ENCODE data around the gene RFPL4A.
"Not testable (repeated sequence)": the region's sequence is repeated elsewhere in the genome, so short reads cannot be mapped to it uniquely, and the experiment has no call there.

Gene RFPL4A

DNA sequence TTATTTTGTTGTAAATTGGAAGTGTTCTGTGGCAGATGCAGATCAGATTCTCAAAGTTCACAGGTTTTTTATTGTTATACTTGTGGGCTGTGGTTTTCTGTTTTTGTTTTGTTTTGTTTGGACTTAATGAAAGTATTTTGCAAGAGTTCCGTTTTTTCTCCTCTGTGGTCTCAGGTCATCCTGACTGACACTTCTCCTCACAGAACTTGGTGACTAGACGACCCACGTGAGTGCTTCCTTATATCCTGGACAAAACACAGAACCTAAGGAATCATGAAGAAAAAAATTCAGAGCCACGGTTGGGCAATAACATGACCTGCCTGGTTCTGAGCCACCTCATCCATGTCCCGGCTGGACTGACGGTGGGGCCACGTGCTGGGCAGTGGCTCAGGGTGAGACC lies 7.6 kb downstream of the RFPL4A start:
- H3K27me3 Mint-ChIP-seq = peaks cover 23 to 24% of the 10 kb centered on the region in 2 donors
- H3K36me3 Mint-ChIP-seq = no peaks in the 10 kb centered on the region
- DNase-seq (no peak), ATAC-seq (replicated peaks) (no peak)
- no peak overlapping the region for H3K27ac Mint-ChIP-seq
- H3K9me3 Mint-ChIP-seq = peaks cover 8 to 10% of the 10 kb centered on the region in 2 donors
- no peaks in the 10 kb centered on the region for H3K4me1 Mint-ChIP-seq
- H3K4me3 Mint-ChIP-seq = no peak overlapping the region

DNA sequence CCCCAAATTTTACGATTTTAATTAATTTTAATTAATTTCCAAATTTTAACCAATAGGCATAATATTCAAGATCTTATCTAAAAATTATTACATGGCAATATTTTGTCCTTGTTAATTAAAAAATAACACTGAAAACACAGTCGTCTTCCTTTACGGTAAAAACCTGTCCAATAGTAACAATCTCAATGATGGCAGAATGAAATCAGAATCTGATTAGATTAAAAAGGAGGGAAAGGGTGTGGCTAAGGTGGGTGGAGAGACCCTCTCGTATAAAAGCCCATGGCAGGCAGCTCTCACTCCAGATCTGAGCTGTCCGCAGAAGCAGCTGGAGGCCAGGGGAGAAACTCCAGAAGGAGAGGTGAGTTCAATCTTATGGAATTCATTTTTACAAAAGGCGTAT lies 9.9 kb downstream of the RFPL4A start, which contains the start of gene RFPL4AL1:
Gene RFPL4AL1 (plus strand): TSS at position 301 of the 400 bp plus-strand sequence. CDS start 2,687 bp downstream, outside the sequence.
- H3K4me1 Mint-ChIP-seq; H3K36me3 Mint-ChIP-seq; H3K27ac Mint-ChIP-seq; H3K4me3 Mint-ChIP-seq; DNase-seq; ATAC-seq (replicated peaks): not testable (repeated sequence)
- H3K27me3 Mint-ChIP-seq = peaks cover 24 to 28% of the 10 kb centered on the region in 2 donors
- peaks cover 8 to 10% of the 10 kb centered on the region in 2 donors for H3K9me3 Mint-ChIP-seq

DNA sequence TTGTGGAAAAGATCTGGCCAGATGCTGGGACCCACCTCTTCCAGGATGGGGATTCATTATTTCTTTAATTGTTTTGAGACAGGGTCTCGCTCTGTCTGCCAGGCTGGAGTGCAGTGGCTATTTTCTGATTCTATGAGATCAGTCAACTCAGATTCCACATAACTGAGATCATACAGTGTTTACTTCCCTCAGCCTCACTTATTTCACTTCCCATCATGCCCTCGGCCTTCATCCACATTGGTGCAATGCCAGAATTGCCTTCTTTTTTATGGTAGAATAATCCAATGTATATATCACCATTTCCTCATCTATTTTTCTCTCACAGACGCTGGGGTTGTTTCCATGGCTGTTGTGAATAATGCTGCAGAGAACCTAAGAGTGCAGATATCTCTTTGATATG lies 10.7 kb downstream of the RFPL4A start:
- H3K4me1 Mint-ChIP-seq; H3K36me3 Mint-ChIP-seq; DNase-seq; H3K27ac Mint-ChIP-seq; ATAC-seq (replicated peaks); H3K4me3 Mint-ChIP-seq: not testable (repeated sequence)
- peaks cover 24 to 29% of the 10 kb centered on the region in 2 donors for H3K27me3 Mint-ChIP-seq
- peaks cover 8 to 10% of the 10 kb centered on the region in 2 donors for H3K9me3 Mint-ChIP-seq

DNA sequence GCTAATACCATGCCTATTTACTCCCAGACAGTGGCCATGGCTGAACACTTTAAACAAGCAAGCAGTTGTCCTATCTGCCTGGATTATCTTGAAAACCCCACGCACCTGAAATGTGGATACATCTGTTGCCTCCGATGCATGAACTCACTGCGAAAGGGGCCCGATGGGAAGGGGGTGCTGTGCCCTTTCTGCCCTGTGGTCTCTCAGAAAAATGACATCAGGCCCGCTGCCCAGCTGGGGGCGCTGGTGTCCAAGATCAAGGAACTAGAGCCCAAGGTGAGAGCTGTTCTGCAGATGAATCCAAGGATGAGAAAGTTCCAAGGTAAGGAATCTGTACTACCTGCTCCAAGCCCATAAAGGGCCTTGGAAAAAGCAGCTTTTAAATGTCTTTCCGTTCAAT lies 18.6 kb downstream of the RFPL4A start:
- peaks cover 42 to 62% of the 10 kb centered on the region in 2 donors for H3K27me3 Mint-ChIP-seq
- no peaks in the 10 kb centered on the region for H3K4me1 Mint-ChIP-seq
- no peak overlapping the region for H3K27ac Mint-ChIP-seq
- ATAC-seq (replicated peaks) (no peak), DNase-seq (no peak)
- H3K9me3 Mint-ChIP-seq = no peaks in the 10 kb centered on the region
- H3K36me3 Mint-ChIP-seq = no peaks in the 10 kb centered on the region
- H3K4me3 Mint-ChIP-seq = no peak overlapping the region

DNA sequence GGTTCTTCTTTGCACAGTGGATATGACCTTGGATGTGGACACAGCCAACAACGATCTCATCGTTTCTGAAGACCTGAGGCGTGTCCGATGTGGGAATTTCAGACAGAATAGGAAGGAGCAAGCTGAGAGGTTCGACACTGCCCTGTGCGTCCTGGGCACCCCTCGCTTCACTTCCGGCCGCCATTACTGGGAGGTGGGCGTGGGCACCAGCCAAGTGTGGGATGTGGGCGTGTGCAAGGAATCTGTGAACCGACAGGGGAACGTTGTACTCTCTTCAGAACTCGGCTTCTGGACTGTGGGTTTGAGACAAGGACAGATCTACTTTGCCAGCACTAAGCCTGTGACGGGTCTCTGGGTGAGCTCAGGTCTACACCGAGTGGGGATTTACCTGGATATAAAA lies 19.4 kb downstream of the RFPL4A start:
- Mint-ChIP-seq H3K27me3 (peaks cover 42 to 70% of the 10 kb centered on the region in 2 donors), H3K36me3 (no peaks in the 10 kb centered on the region), H3K27ac (no peak overlapping the region), H3K9me3 (no peaks in the 10 kb centered on the region), H3K4me3 (no peak overlapping the region), H3K4me1 (no peaks in the 10 kb centered on the region)
- DNase-seq (no peak), ATAC-seq (replicated peaks) (no peak)

DNA sequence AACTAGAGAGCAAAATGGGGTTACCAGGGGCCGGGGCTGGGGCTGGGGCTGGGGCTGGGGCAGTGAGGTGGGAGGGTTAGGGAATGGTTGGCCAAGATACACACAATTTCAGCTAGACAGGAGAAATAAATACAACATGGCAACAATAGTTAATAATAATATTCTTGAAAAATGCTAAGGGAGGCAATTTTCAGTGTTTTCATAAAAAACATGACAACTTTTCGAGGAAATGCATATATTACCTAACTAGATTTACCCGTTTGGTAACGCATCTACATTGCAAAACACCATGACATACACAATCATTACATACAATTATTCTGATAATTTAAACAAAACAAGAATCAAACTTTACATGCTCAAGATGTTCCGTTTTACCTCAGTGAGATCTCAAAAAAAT lies 22.2 kb downstream of the RFPL4A start:
- H3K9me3 Mint-ChIP-seq = no peaks in the 10 kb centered on the region
- no peak overlapping the region for H3K4me3 Mint-ChIP-seq
- H3K36me3 Mint-ChIP-seq = no peaks in the 10 kb centered on the region
- no peak overlapping the region for H3K27ac Mint-ChIP-seq
- no peak for DNase-seq
- H3K4me1 Mint-ChIP-seq = no peaks in the 10 kb centered on the region
- ATAC-seq (replicated peaks) = no peak
- peaks cover 36 to 56% of the 10 kb centered on the region in 2 donors for H3K27me3 Mint-ChIP-seq

DNA sequence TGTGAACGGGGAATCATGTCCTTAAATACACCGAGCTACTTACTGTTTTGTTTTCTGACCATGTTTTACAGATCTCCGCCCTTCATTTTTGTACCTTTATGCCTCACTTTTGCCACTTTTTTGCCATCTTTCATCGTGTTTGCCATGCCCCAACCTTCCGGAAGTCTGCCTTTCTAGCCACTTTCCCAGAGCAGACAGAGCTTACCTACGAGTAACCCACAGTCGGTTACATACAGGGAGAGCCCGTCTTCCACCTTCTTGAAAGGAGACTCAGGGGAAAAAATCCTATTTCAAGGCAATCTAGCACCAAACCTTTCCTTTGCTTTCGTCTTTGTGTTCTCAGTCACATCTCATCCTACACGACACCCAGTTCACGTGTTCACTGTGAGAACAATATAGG lies 36.1 kb downstream of the RFPL4A start:
- Mint-ChIP-seq H3K36me3 (peaks cover 0 to 4% of the 10 kb centered on the region in 2 donors), H3K4me1 (no peaks in the 10 kb centered on the region), H3K27ac (no peak overlapping the region), H3K9me3 (no peaks in the 10 kb centered on the region), H3K4me3 (no peak overlapping the region), H3K27me3 (peaks cover 5 to 17% of the 10 kb centered on the region in 2 donors)
- no peak for ATAC-seq (replicated peaks)
- no peak for DNase-seq

DNA sequence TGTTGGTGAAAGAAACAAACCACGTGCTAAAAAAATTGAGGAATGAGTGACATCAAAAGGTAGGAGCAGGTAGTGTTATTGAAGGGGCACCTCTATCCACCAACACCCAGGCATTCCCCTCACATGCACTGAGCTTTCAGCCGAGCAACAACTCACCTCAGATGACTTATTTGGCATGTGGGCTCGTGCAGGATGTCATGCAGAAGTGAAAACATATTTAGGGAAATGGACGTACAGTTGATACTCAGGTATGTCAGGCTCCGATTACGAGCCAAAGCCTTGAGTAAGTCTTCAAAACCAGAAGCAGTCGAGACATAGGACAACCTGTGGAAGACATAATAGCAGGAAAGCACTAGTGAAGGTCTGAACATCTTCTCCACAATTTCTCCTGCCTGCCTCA lies 42.5 kb downstream of the RFPL4A start:
- Mint-ChIP-seq H3K9me3 (peaks cover 0 to 7% of the 10 kb centered on the region in 2 donors), H3K36me3 (peaks cover 0 to 4% of the 10 kb centered on the region in 2 donors), H3K4me1 (peaks cover 0 to 4% of the 10 kb centered on the region in 2 donors), H3K27ac (no peak overlapping the region), H3K4me3 (no peak overlapping the region), H3K27me3 (peaks cover 5 to 22% of the 10 kb centered on the region in 2 donors)
- DNase-seq (no peak), ATAC-seq (replicated peaks) (no peak)

DNA sequence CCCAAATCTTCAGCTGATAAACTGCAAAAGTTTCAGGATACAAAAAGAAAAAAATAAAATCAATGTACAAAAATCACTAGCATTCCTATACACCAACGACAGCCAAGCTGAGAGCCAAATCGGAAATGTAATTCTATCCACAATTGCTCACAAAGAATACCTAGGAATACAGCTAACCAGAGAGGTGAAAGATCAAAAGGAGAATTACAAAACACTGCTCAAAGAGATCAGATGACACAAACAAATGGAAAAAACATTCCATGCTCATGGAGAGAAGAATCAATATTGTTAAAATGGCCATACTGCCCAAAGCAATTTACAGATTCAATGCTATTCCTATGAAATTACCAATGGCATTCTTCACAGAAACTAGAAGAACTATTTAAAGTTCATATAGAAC lies 43.4 kb downstream of the RFPL4A start:
- no peak overlapping the region for H3K27ac Mint-ChIP-seq
- ATAC-seq (replicated peaks) = no peak
- H3K9me3 Mint-ChIP-seq = peaks cover 0 to 7% of the 10 kb centered on the region in 2 donors
- DNase-seq = no peak
- H3K27me3 Mint-ChIP-seq = peaks cover 5 to 29% of the 10 kb centered on the region in 2 donors
- peaks cover 0 to 4% of the 10 kb centered on the region in 2 donors for H3K36me3 Mint-ChIP-seq
- H3K4me1 Mint-ChIP-seq = peaks cover 0 to 4% of the 10 kb centered on the region in 2 donors
- H3K4me3 Mint-ChIP-seq = no peak overlapping the region

DNA sequence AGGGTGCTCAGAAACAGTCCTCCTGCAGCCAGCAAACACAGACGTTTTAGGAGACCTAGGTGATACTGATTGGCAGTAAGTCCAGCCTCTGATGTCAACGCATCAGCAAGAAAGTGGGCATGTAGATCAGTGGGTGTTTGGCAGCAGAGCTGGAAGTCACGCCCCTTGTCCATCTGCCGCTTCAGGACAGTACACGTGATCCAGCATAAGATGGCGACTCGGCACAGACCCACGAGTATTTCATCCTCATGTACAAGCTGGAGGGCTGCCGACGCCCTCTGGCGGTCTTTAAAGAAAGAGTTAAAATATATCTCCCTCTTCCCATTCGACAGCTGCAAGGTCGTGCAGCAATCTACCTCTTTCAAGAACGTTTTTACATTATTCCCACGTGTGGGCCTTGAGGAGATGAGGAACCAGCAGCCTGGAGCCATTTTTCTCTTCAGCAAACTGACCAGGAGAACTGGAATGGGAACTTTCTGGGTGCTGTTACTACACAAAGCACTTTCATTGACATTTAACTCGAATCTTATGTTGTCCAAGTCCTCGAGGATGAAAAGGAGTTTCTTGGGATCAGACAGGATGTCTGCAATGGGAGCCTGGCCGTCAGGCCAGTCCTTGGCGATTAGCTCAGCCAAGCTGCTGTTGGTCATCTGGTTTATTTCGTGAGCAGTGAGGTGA lies 50.6 kb downstream of the RFPL4A start:
- H3K4me3 Mint-ChIP-seq = peak overlapping the region; percentile 36 to 53
- peak; percentile 96 to 97 for ATAC-seq (replicated peaks)
- peaks cover 12 to 25% of the 10 kb centered on the region in 2 donors for H3K27me3 Mint-ChIP-seq
- H3K36me3 Mint-ChIP-seq = peaks cover 0 to 5% of the 10 kb centered on the region in 2 donors
- peaks cover 1 to 7% of the 10 kb centered on the region in 2 donors for H3K9me3 Mint-ChIP-seq
- peak; percentile 61 for DNase-seq
- peaks cover 4% of the 10 kb centered on the region in 2 donors for H3K4me1 Mint-ChIP-seq
- no peak overlapping the region for H3K27ac Mint-ChIP-seq

DNA sequence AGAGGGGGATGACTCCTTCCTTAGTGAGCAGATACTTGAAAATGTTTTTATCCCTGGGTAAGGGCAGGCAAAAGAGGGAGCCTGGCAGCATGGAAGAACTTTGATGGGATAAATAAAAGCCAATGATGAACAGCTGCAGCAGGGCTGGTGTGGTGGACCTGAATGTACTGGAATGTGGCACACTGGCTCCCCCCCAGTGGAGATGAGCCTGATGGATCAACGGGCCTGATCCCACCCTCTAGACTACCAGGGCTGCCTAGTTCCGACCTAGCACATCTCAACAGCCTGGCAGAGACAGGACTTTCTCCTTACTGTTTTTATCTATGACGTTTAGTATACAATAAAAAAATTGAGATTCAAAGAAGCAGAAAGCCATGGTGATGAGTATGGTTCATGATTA lies 52.4 kb downstream of the RFPL4A start:
- peaks cover under 1 to 1% of the 10 kb centered on the region in 2 donors for H3K9me3 Mint-ChIP-seq

DNA sequence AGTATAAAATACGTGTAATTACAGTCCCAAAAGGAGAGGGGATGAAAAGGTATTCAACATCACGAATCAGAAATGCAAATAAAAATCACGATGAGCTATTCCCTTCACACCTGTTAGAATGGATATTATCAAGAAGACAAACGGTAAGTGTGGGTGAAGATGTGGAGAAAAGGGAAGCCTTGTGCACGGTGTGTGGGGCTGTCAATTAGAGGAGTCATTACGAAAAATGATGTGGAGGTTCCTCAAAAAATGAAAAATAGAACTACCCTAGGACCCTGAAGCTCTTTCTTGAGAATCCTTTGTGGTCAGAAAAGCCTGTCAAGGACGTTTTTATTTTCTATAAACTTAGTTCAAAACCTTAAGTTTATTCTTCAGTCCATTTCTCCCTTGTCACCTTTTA lies 53.6 kb downstream of the RFPL4A start:
- peak; percentile 54 to 60 for ATAC-seq (replicated peaks)
- no peak for DNase-seq
- Mint-ChIP-seq H3K36me3 (peaks cover 0 to 5% of the 10 kb centered on the region in 2 donors), H3K27me3 (peaks cover 15 to 20% of the 10 kb centered on the region in 2 donors), H3K27ac (no peak overlapping the region), H3K9me3 (peaks cover 0 to 1% of the 10 kb centered on the region in 2 donors), H3K4me3 (no peak overlapping the region), H3K4me1 (peaks cover 4% of the 10 kb centered on the region in 2 donors)

More for the DNA sequence above, 52.4 kb downstream of the RFPL4A start:
- no peak overlapping the region for H3K4me3 Mint-ChIP-seq
- DNase-seq (no peak), ATAC-seq (replicated peaks) (no peak)
- H3K27ac Mint-ChIP-seq = no peak overlapping the region
- H3K36me3 Mint-ChIP-seq = peaks cover 0 to 5% of the 10 kb centered on the region in 2 donors
- H3K27me3 Mint-ChIP-seq = peaks cover 17 to 22% of the 10 kb centered on the region in 2 donors
- peaks cover 4% of the 10 kb centered on the region in 2 donors for H3K4me1 Mint-ChIP-seq
